Measurements from ENCODE around the gene PHF23. TPM values are rescaled to one million over a fixed set of nuclear protein-coding genes. Genes with fewer than 3 reads are reported as not detected.
A peak's percentile ranks its signal among the peaks of the same experiment; 100 is the strongest.

The PHF23 gene
- total RNA-seq, 1 donor from 2014 or later = 80.9 TPM

DNA sequence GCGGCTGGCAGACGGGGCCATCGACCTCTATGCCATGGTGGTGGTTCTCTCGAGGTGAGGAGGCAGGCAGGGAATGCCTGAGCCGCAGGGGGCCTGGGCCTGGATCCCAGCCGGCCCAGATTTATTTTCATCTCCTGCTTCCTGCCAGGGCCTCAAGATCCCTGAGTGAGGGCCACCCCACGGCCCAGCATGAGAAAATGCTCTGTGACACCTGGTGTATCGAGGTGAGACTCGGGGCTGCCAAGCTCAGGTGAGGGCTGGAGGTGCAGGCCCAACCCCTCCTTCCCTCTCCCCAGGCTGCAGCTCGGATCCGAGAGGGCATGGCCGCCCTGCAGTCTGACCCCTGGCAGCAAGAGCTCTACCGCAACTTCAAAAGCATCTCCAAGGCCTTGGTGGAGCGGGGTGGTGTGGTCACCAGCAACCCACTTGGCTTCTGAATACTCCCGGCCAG is 14.6 kb downstream of the PHF23 start:
- Mint-ChIP-seq H3K27me3 (ENCODE audit: unreplicated experiment) (peaks cover 24% of the 10 kb centered on the region), H3K36me3 (ENCODE audit: low read depth, unreplicated experiment) (peaks cover 40% of the 10 kb centered on the region), H3K27ac (ENCODE audit: unreplicated experiment) (no peak overlapping the region), H3K4me1 (ENCODE audit: unreplicated experiment) (peaks cover 15% of the 10 kb centered on the region), H3K4me3 (ENCODE audit: unreplicated experiment) (no peak overlapping the region), H3K9me3 (ENCODE audit: unreplicated experiment) (no peaks in the 10 kb centered on the region)
- TF ChIP-seq CTCF (IDR thresholded peaks at IDR 0.05; ENCODE audit: unreplicated experiment) = no peak
- no peak for DNase-seq (ENCODE audit: low spot score)

DNA sequence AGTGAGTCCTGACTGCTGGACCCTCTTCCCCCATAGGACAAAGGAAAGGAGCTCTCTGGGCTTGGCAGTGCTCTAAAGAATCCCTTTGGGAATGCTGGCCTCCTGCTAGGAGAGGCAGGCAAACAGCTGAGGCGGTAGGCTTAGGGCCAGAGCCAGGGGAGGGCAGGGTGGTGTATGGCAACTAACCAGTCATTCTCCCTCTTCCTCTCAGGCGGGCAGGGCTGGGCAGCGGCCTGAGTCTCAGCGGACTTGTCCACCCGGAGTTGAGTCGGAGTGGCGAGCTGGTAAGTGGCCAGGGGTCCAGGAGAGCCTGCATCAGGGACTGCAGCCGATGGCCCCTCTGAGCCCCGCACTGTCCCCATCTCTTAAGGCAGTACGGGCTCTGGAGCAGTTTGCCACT is 15.1 kb downstream of the PHF23 start:
- H3K9me3 Mint-ChIP-seq (ENCODE audit: unreplicated experiment) = no peaks in the 10 kb centered on the region
- H3K4me1 Mint-ChIP-seq (ENCODE audit: unreplicated experiment) = peaks cover 19% of the 10 kb centered on the region
- H3K27ac Mint-ChIP-seq (ENCODE audit: unreplicated experiment) = peak overlapping the region; percentile 19
- peaks cover 28% of the 10 kb centered on the region for H3K27me3 Mint-ChIP-seq (ENCODE audit: unreplicated experiment)
- no peak for TF ChIP-seq CTCF (IDR thresholded peaks at IDR 0.05; ENCODE audit: unreplicated experiment)
- no peak for DNase-seq (ENCODE audit: low spot score)
- H3K36me3 Mint-ChIP-seq (ENCODE audit: low read depth, unreplicated experiment) = peaks cover 35% of the 10 kb centered on the region
- H3K4me3 Mint-ChIP-seq (ENCODE audit: unreplicated experiment) = peak overlapping the region; percentile 73

DNA sequence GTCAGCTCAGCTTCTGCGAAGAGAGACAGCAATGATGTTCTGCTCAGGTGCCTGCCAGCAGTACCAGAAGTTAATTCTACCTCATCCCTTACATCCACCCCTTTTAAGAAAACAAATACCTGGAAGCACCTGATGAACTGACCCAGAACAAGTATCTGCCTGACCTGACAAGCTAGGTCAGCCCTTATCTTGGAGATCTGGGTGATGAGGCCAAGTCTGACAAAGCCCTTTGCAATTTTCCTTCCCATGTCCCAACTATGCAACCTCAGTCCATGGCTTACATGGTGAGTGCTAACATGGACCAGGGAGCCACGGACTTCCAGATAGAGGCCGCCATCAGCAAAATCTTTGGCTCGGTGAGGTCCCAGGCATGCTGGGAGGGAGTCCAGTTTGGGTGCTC is 15.9 kb downstream of the PHF23 start:
- Mint-ChIP-seq H3K4me3 (ENCODE audit: unreplicated experiment) (peak overlapping the region; percentile 73), H3K27ac (ENCODE audit: unreplicated experiment) (no peak overlapping the region), H3K4me1 (ENCODE audit: unreplicated experiment) (peaks cover 23% of the 10 kb centered on the region), H3K9me3 (ENCODE audit: unreplicated experiment) (no peaks in the 10 kb centered on the region), H3K27me3 (ENCODE audit: unreplicated experiment) (peaks cover 35% of the 10 kb centered on the region), H3K36me3 (ENCODE audit: low read depth, unreplicated experiment) (peaks cover 28% of the 10 kb centered on the region)
- TF ChIP-seq CTCF (IDR thresholded peaks at IDR 0.05; ENCODE audit: unreplicated experiment) = no peak
- DNase-seq (ENCODE audit: low spot score) = no peak

DNA sequence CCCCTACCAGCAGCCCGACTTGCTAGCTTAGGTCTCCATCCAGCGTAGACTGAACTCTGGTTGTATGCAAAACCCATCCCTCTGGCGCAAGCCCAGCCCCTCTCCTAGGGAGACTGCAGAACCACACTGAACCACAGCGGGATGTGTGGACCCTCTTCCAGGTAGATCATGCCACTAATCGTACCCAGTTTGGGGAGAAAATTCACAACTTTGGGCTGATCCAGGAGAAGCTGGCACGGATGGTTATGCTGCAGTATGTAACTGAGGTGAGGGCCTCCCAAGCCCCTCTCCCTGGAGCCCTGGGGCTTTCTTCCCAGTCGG is 16.3 kb downstream of the PHF23 start:
- H3K4me3 Mint-ChIP-seq (ENCODE audit: unreplicated experiment) = no peak overlapping the region
- H3K36me3 Mint-ChIP-seq (ENCODE audit: low read depth, unreplicated experiment) = peaks cover 24% of the 10 kb centered on the region

More for the DNA sequence above, 16.3 kb downstream of the PHF23 start:
- no peak for DNase-seq (ENCODE audit: low spot score)
- no peak overlapping the region for H3K27ac Mint-ChIP-seq (ENCODE audit: unreplicated experiment)
- TF ChIP-seq CTCF (IDR thresholded peaks at IDR 0.05; ENCODE audit: unreplicated experiment) = no peak
- peaks cover 37% of the 10 kb centered on the region for H3K27me3 Mint-ChIP-seq (ENCODE audit: unreplicated experiment)
- peaks cover 27% of the 10 kb centered on the region for H3K4me1 Mint-ChIP-seq (ENCODE audit: unreplicated experiment)
- no peaks in the 10 kb centered on the region for H3K9me3 Mint-ChIP-seq (ENCODE audit: unreplicated experiment)

Measured in endothelial cell (in vitro differentiated cells).